Right renal pelvis (tissue), 4 donors: ENCODE measurements around the gene PRR23C. TPM values are rescaled to one million over a fixed set of nuclear protein-coding genes. Genes with fewer than 3 reads are reported as not detected.

Source experiments
- DNase-seq, 4 donors: peaks; one replicate each; pipeline ENCODE4 v3.0.0-alpha.2; 2013; ENCODE audit warnings: low read depth in 4 of 4, low spot score in 3 of 4, missing footprints in 1 of 4
- polyA plus RNA-seq, 4 donors: library from polyadenylated mRNA; unstranded; fragments of 120-200 nt; gene quantifications; one replicate each; pipeline ENCODE4 v1.2.1, GENCODE V29; 2013; ENCODE audit not compliant: insufficient read length in 4 of 4

Gene PRR23C
- polyA plus RNA-seq, 4 donors = 0.04 TPM; not detected in 3

DNA sequence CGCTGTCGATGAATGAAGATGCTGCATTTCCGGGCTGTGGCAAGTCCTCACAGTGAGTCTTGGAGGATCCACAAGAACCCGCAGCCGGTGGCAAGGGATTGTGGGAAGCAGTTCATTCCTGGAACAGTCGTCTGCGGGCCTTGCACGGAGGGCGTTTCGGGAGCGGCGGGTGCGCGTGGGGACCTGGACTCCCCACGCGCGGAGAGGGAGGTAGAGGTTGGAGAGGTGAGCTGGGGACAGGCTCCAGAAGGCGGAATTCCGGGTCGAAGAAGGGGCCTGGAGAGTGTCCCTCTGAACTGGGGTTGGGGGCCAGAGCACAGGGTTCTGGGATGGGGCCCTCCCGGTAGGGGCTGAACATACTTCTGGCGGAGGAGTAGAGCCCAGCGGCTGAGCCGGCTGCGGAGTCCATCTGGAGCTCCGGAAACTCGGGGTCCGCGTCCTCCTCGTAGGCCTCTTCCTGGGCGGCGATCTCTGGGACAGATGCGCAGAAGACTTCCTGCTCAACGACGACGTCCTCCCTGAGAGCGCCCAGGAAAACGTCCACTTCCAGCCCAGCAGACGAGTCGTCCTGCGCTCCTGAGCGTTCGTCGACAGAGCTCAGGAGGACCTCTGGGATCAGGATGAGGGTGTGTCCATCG lies 39.2 kb downstream of the PRR23C start:
- no peak for DNase-seq

DNA sequence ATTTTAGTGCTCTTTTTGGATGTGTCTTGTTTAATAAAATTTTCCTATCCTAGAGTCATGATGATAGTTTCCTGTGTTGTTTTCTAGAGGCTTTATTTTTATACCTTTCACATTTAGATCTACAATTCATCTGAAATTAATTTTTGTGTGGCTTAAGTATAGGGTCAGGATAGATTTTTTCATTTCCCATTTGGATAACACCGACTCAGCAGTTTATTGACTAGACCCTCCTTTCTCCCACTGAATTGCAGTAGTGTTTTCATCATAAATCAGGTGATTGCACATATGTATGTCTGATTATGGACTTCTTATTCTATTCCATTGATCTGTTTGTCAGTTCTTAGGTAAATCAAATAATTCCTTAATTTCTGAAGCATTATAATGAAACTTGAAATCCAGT lies 49.0 kb downstream of the PRR23C start:
- no peak for DNase-seq

Other genes starting within 250 kb of the PRR23C start
- gene PIK3CB, start 210.0 kb downstream of the PRR23C start, polyA plus RNA-seq = 10 to 100 TPM; 27.9 to 35.4 (median 32.9) TPM
- not detected for gene FOXL2, start 97.8 kb downstream of the PRR23C start, polyA plus RNA-seq
- gene FOXL2NB, start 97.7 kb downstream of the PRR23C start, polyA plus RNA-seq = under 1 TPM in 2 of 4 donors, not detected in 2; 0.04 to 0.09 TPM
- not detected for gene PRR23A, start 38.6 kb downstream of the PRR23C start, polyA plus RNA-seq
- under 1 TPM in 1 of 4 donors, not detected in 3; 0.04 TPM for gene PRR23B, start 24.0 kb downstream of the PRR23C start, polyA plus RNA-seq